Body of pancreas (tissue), 4 donors: ENCODE data around the gene MYLK4. TPM values are rescaled to one million over a fixed set of nuclear protein-coding genes. Genes with fewer than 3 reads are reported as not detected.
A peak's percentile ranks its signal among the peaks of the same experiment; 100 is the strongest.

Source experiments
- ATAC-seq: fragments of 150-250 bp; one replicate; pipeline ENCODE4 v1.9.1; 2016
- DNase-seq, 4 donors: peaks; one replicate each; pipeline ENCODE4 v3.0.0-alpha.2; 2019
- H3K27ac ChIP-seq, 4 donors: fragments of 200-600 bp; sonication (generic); 1 replicate in 3 of 4; 2 replicates in 1 of 4; pipeline versions ENCODE4 v1.5.1 to v1.6.1; 2016 to 2019; ENCODE audit warnings: mild to moderate bottlenecking in 1 of 4, mixed read lengths in 1 of 4, moderate library complexity in 1 of 4
- H3K27me3 ChIP-seq, 2 donors: fragments of 200-600 bp; sonication (generic); one replicate each; pipeline ENCODE4 v1.6.0; 2016; ENCODE audit warnings: mild to moderate bottlenecking in 1 of 2
- H3K36me3 ChIP-seq, 2 donors: fragments of 200-600 bp; sonication (generic); replicated peaks in 1 of 2; 2 replicates each; pipeline ENCODE4 v1.5.1; 2016; ENCODE audit warnings: low read depth in 2 of 2; ENCODE audit not compliant: insufficient read depth in 1 of 2
- H3K4me1 ChIP-seq: fragments of 200-600 bp; sonication (generic); one replicate; pipeline ENCODE4 v1.6.0; 2016
- H3K4me3 ChIP-seq, 2 donors: fragments of 200-600 bp; sonication (generic); 1 replicate in 1 of 2; 2 replicates in 1 of 2; pipeline ENCODE4 v1.5.1; 2016 to 2019
- H3K9me3 ChIP-seq, 3 donors: fragments of 200-600 bp; sonication (generic); 1 replicate in 2 of 3; 2 replicates in 1 of 3; pipeline ENCODE4 v1.5.1; 2016
- CTCF ChIP-seq, 7 experiments: fragments of 450-650 bp in 4 of 7; fragments of 200-600 bp in 3 of 7; sonication (generic) in 3 of 7; IDR thresholded peaks; one replicate each; pipeline ENCODE4 v1.5.1; 2016 to 2019; ENCODE audit warnings: antibody characterized with exemption in 7 of 7
- POLR2A ChIP-seq, 3 donors: fragments of 450-650 bp; IDR thresholded peaks; one replicate each; pipeline ENCODE4 v1.6.1; 2016; ENCODE audit warnings: antibody characterized with exemption in 3 of 3, mild to moderate bottlenecking in 2 of 3
- WGBS, 2 donors: methylation state at CpG; one replicate each; pipeline ENCODE4 v1.1.5; 2017; 5-methylcytosine and 5-hydroxymethylcytosine counted together
- intact Hi-C: fragments of 100-400 bp; cut with DNase I; formaldehyde crosslinking; loops from one replicate; pipeline ENCODE4 v1.15.1; 2023
- total RNA-seq, 2 donors: library from RNA; depleted of rRNA; stranded (reverse); fragments of >200 nt; gene quantifications; one replicate each; pipeline ENCODE4 v1.1.0, GENCODE V29; 2016

MYLK4 gene
- total RNA-seq, 2 donors from 2014 or later = 0.26 to 0.33 TPM

- Histone ChIP-seq H3K4me1 (peaks cover 6% of the 10 kb centered on the region), H3K36me3 (no peaks in the 10 kb centered on the region), H3K27me3 (no peaks in the 10 kb centered on the region), H3K4me3 (no peak overlapping the region), H3K9me3 (no peaks in the 10 kb centered on the region), H3K27ac (no peak overlapping the region)
- DNase-seq (no peak), ATAC-seq (no peak)
- WGBS, 2 donors = 92 to 95% methylated on average over 11 of the region's 11 CpGs
- intact Hi-C loops = no loop called here
- TF ChIP-seq POLR2A (IDR thresholded peaks at IDR 0.05) (no peak), CTCF (IDR thresholded peaks at IDR 0.05) (no peak)
Observed at GRCh38 chr6:2632976-2633584, 117.6 kb downstream of the MYLK4 start.

GRCh38 chr6:2632368-2632767, 118.4 kb downstream of the MYLK4 start:
- no peak for ATAC-seq
- TF ChIP-seq POLR2A (IDR thresholded peaks at IDR 0.05) = no peak
- TF ChIP-seq CTCF (IDR thresholded peaks at IDR 0.05) = no peak
- no peaks in the 10 kb centered on the region for H3K27me3 ChIP-seq
- no peaks in the 10 kb centered on the region for H3K9me3 ChIP-seq
- peaks cover 6% of the 10 kb centered on the region for H3K4me1 ChIP-seq
- no peak overlapping the region for H3K4me3 ChIP-seq
- DNase-seq = no peak
- no peaks in the 10 kb centered on the region for H3K36me3 ChIP-seq
- no peak overlapping the region for H3K27ac ChIP-seq
- intact Hi-C loops = no loop called here
- WGBS, 2 donors = 77 to 83% methylated on average over 8 to 10 of the region's 10 CpGs

DNA sequence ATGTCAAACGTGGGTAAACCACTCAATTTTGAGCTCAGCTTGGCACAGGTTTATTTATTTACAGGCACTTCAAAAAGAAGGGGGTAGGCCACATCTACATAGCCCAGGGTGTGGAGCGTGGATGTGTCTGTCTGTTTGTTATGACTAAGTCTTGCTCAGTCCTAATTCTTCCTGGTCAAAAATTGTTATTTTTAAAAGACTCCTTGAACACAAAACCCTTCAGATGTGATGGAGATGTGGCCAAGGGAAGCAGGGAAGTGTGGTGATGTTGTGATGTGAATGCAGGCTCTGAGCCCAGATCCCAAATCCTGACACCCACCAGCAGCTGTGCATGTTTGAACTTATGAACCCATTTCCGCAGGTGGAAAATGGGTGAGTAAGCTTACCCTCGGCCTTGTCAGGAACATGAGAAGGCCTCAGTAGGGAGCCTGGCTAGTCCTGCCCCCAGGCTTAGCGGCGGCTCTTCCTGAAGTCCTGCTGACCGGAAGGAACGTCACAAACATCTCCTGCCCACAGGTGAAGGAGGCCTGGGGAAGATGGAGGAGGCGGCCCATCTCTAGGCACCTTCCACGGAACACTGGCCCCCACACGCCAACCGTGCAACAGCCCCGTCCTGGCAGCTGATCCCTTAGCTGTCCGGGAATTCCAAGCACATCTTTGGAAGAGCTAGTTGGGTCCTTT, 119.7 kb downstream of the MYLK4 start:
- 81% methylated on average over 14 of the region's 14 CpGs for WGBS, 2 donors

GRCh38 chr6:2630359-2630758, 120.4 kb downstream of the MYLK4 start:
- ATAC-seq (peak; percentile 38), DNase-seq (peak in 3 of 4 donors; percentile 25 to 79 (median 57))
- Histone ChIP-seq H3K4me3 (no peak overlapping the region), H3K9me3 (no peaks in the 10 kb centered on the region), H3K36me3 (no peaks in the 10 kb centered on the region), H3K27me3 (no peaks in the 10 kb centered on the region), H3K27ac (no peak overlapping the region), H3K4me1 (peaks cover 6% of the 10 kb centered on the region)
- TF ChIP-seq CTCF (IDR thresholded peaks at IDR 0.05) = no peak
- TF ChIP-seq POLR2A (IDR thresholded peaks at IDR 0.05) = no peak
- intact Hi-C loops = no loop called here
- 46 to 57% methylated on average over 6 of the region's 6 CpGs for WGBS, 2 donors

More for the DNA sequence above, 119.7 kb downstream of the MYLK4 start:
- Histone ChIP-seq H3K27ac (no peak overlapping the region), H3K9me3 (no peaks in the 10 kb centered on the region), H3K27me3 (no peaks in the 10 kb centered on the region), H3K36me3 (no peaks in the 10 kb centered on the region), H3K4me3 (no peak overlapping the region), H3K4me1 (peaks cover 6% of the 10 kb centered on the region)
- ATAC-seq (no peak), DNase-seq (no peak)
- no peak for TF ChIP-seq CTCF (IDR thresholded peaks at IDR 0.05)
- TF ChIP-seq POLR2A (IDR thresholded peaks at IDR 0.05) = no peak
- intact Hi-C loops = no loop called here

- WGBS, 2 donors = 79 to 85% methylated on average over 7 of the region's 7 CpGs
- Histone ChIP-seq H3K27ac (no peak overlapping the region), H3K4me3 (no peak overlapping the region), H3K27me3 (no peaks in the 10 kb centered on the region), H3K4me1 (no peaks in the 10 kb centered on the region), H3K9me3 (no peaks in the 10 kb centered on the region), H3K36me3 (no peaks in the 10 kb centered on the region)
- no peak for ATAC-seq
- no peak for DNase-seq
- TF ChIP-seq POLR2A (IDR thresholded peaks at IDR 0.05) = no peak
- no peak for TF ChIP-seq CTCF (IDR thresholded peaks at IDR 0.05)
- intact Hi-C loops = no loop called here
Observed at GRCh38 chr6:2626401-2626800, 124.3 kb downstream of the MYLK4 start.
